Neuronal stem cell (in vitro differentiated cells): ENCODE data around the gene CAMTA1.

Experiments used
- DNase-seq: peaks from one replicate; pipeline ENCODE4 v3.0.0-alpha.2; 2013; ENCODE audit warnings: low spot score
- H2AFZ ChIP-seq: one replicate; pipeline ENCODE4 v1.6.1; 2013; ENCODE audit warnings: mild to moderate bottlenecking, low read length, inconsistent platforms
- H2AK5ac ChIP-seq: 2 replicates; pipeline ENCODE4 v1.6.1; 2013; ENCODE audit warnings: low read depth, mild to moderate bottlenecking, inconsistent platforms, low read length, moderate library complexity, mixed read lengths
- H2BK120ac ChIP-seq: 2 replicates; pipeline ENCODE4 v1.6.1; 2013; ENCODE audit warnings: low read depth, mild to moderate bottlenecking, inconsistent platforms, low read length, moderate library complexity, mixed read lengths
- H2BK12ac ChIP-seq: one replicate; pipeline ENCODE4 v1.6.1; 2013; ENCODE audit warnings: low read length, inconsistent platforms
- H2BK15ac ChIP-seq: 2 replicates; pipeline ENCODE4 v1.6.1; 2013; ENCODE audit warnings: mild to moderate bottlenecking, low read length, inconsistent platforms, mixed read lengths
- H2BK5ac ChIP-seq: one replicate; pipeline ENCODE4 v1.6.1; 2013; ENCODE audit warnings: inconsistent platforms, mild to moderate bottlenecking, low read length, moderate library complexity
- H3K14ac ChIP-seq: one replicate; pipeline ENCODE4 v1.6.1; 2013; ENCODE audit warnings: low read length, inconsistent platforms
- H3K18ac ChIP-seq: 2 replicates; pipeline ENCODE4 v1.6.1; 2013; ENCODE audit warnings: low read length, inconsistent platforms
- H3K23ac ChIP-seq: 2 replicates; pipeline ENCODE4 v1.6.1; 2013; ENCODE audit warnings: low read depth, mild to moderate bottlenecking, mixed read lengths, low read length, inconsistent platforms; ENCODE audit not compliant: poor library complexity
- H3K27ac ChIP-seq: replicated peaks from 3 replicates; pipeline ENCODE4 v1.5.1; 2013; ENCODE audit warnings: low read length, inconsistent platforms
- H3K27me3 ChIP-seq, 3 experiments: 2 replicates each; pipeline ENCODE4 v1.6.1; 2013; ENCODE audit warnings: low read length in 3 of 3, mild to moderate bottlenecking in 2 of 3, inconsistent platforms in 1 of 3, low read depth in 1 of 3, mixed read lengths in 1 of 3, moderate library complexity in 1 of 3; ENCODE audit not compliant: control insufficient read depth in 3 of 3, insufficient read depth in 3 of 3
- H3K36me3 ChIP-seq, 2 donors: replicated peaks in 1 of 2; 2 replicates each; pipeline ENCODE4 v1.6.1; 2013; ENCODE audit warnings: low read length in 2 of 2; ENCODE audit not compliant: control insufficient read depth in 2 of 2, insufficient read depth in 2 of 2
- H3K4ac ChIP-seq: 2 replicates; pipeline ENCODE4 v1.6.1; 2013; ENCODE audit warnings: inconsistent platforms, mild to moderate bottlenecking, low read length, moderate library complexity
- H3K4me1 ChIP-seq, 2 donors: 1 replicate in 1 of 2; 2 replicates in 1 of 2; pipeline ENCODE4 v1.6.1; 2013; ENCODE audit warnings: low read length in 2 of 2, low read depth in 1 of 2; ENCODE audit not compliant: control insufficient read depth in 2 of 2, insufficient read depth in 1 of 2
- H3K4me2 ChIP-seq: one replicate; pipeline ENCODE4 v1.6.1; 2013; ENCODE audit warnings: mild to moderate bottlenecking, low read length, inconsistent platforms; ENCODE audit not compliant: insufficient read depth, poor library complexity, severe bottlenecking
- H3K4me3 ChIP-seq, 2 donors: 2 replicates each; pipeline ENCODE4 v1.5.1; 2013; ENCODE audit warnings: low read length in 2 of 2, mild to moderate bottlenecking in 2 of 2, inconsistent platforms in 1 of 2, moderate library complexity in 1 of 2
- H3K79me1 ChIP-seq: one replicate; pipeline ENCODE4 v1.6.1; 2013; ENCODE audit warnings: low read depth, mild to moderate bottlenecking, inconsistent platforms, low read length, moderate library complexity
- H3K9ac ChIP-seq: one replicate; pipeline ENCODE4 v1.6.1; 2013; ENCODE audit warnings: mild to moderate bottlenecking, low read depth, low read length, inconsistent platforms; ENCODE audit not compliant: poor library complexity
- H3K9me3 ChIP-seq, 2 donors: replicated peaks in 1 of 2; 2 replicates each; pipeline versions ENCODE3 to v1.6.1; 2013; ENCODE audit warnings: low read length in 2 of 2, mild to moderate bottlenecking in 2 of 2, inconsistent platforms in 1 of 2, low read depth in 1 of 2, mixed read lengths in 1 of 2, moderate library complexity in 1 of 2; ENCODE audit not compliant: control insufficient read depth in 2 of 2, insufficient read depth in 1 of 2
- H4K8ac ChIP-seq: one replicate; pipeline ENCODE4 v1.6.1; 2013; ENCODE audit warnings: low read depth, mild to moderate bottlenecking, inconsistent platforms, low read length, moderate library complexity
- H4K91ac ChIP-seq: one replicate; pipeline ENCODE4 v1.6.1; 2013; ENCODE audit warnings: low read length, low read depth, mild to moderate bottlenecking, inconsistent platforms; ENCODE audit not compliant: poor library complexity
- WGBS, 2 donors: extraction: QIAGEN DNeasy Blood & Tissue Kit; methylation state at CpG; one replicate each; pipeline ENCODE4 v1.1.7; 2013; ENCODE audit warnings: missing lambda C conversion rate in 2 of 2, mixed read lengths in 1 of 2; ENCODE audit not compliant: insufficient read length in 2 of 2, insufficient replicate concordance in 1 of 2; ENCODE audit errors: extremely low coverage in 2 of 2; 5-methylcytosine and 5-hydroxymethylcytosine counted together

The CAMTA1 gene

GRCh38 chr1:6969106-6969505 lies 183.9 kb downstream of the CAMTA1 start:
- peak overlapping the region; percentile 5 for H2AK5ac ChIP-seq

GRCh38 chr1:6969762-6970161 lies 184.5 kb downstream of the CAMTA1 start:
- WGBS, 2 donors, result no CpG with 5 or more reads among the region's 2 CpGs
- no peak overlapping the region for H2BK5ac ChIP-seq

More at GRCh38 chr1:6969106-6969505, 183.9 kb downstream of the CAMTA1 start:
- Histone ChIP-seq H2BK12ac (no peak overlapping the region), H4K91ac (no peak overlapping the region), H3K9me3 (no peaks in the 10 kb centered on the region), H3K18ac (no peak overlapping the region), H3K14ac (no peak overlapping the region), H3K36me3 (no peaks in the 10 kb centered on the region), H4K8ac (no peak overlapping the region), H3K9ac (no peak overlapping the region), H3K23ac (no peak overlapping the region), H3K4me2 (no peak overlapping the region), H2BK120ac (no peak overlapping the region), H3K4me1 (peaks cover 0 to 11% of the 10 kb centered on the region in 2 donors), H3K4ac (no peak overlapping the region), H3K27me3 (peaks cover 0 to 53% (median 0%) of the 10 kb centered on the region in 3 experiments), H3K4me3 (no peak overlapping the region), H2BK15ac (no peak overlapping the region), H2BK5ac (no peak overlapping the region), H3K79me1 (no peaks in the 10 kb centered on the region), H3K27ac (no peak overlapping the region), H2AFZ (no peak overlapping the region)
- WGBS, 2 donors, result no CpG with 5 or more reads among the region's 13 CpGs
- no peak for DNase-seq

GRCh38 chr1:6970221-6970620 lies 185.0 kb downstream of the CAMTA1 start:
- H2BK15ac ChIP-seq, result peak overlapping the region; percentile 45
- H3K14ac ChIP-seq, result no peak overlapping the region
- H3K4me1 ChIP-seq, result peaks cover 0 to 12% of the 10 kb centered on the region in 2 donors
- H4K8ac ChIP-seq, result no peak overlapping the region
- H3K4me2 ChIP-seq, result no peak overlapping the region
- no peaks in the 10 kb centered on the region for H3K36me3 ChIP-seq
- no peaks in the 10 kb centered on the region for H3K79me1 ChIP-seq
- no peak overlapping the region for H2BK120ac ChIP-seq
- WGBS, 2 donors, result no CpG with 5 or more reads among the region's 11 CpGs
- peak overlapping the region; percentile 29 for H3K23ac ChIP-seq
- no peak overlapping the region for H3K27ac ChIP-seq
- H3K9ac ChIP-seq, result no peak overlapping the region
- peak overlapping the region; percentile 45 for H3K18ac ChIP-seq
- no peaks in the 10 kb centered on the region for H3K9me3 ChIP-seq
- no peak for DNase-seq
- no peak overlapping the region for H2BK5ac ChIP-seq
- no peak overlapping the region for H3K4me3 ChIP-seq
- no peak overlapping the region for H2AFZ ChIP-seq
- no peak overlapping the region for H2BK12ac ChIP-seq
- no peak overlapping the region for H4K91ac ChIP-seq
- H2AK5ac ChIP-seq, result no peak overlapping the region
- H3K27me3 ChIP-seq, result peaks cover 0 to 50% (median 0%) of the 10 kb centered on the region in 3 experiments
- H3K4ac ChIP-seq, result no peak overlapping the region

More at GRCh38 chr1:6969762-6970161, 184.5 kb downstream of the CAMTA1 start:
- H2BK120ac ChIP-seq, result no peak overlapping the region
- H3K4me1 ChIP-seq, result peaks cover 0 to 11% of the 10 kb centered on the region in 2 donors
- peaks cover 0 to 51% (median 0%) of the 10 kb centered on the region in 3 experiments for H3K27me3 ChIP-seq
- H3K36me3 ChIP-seq, result no peaks in the 10 kb centered on the region
- no peaks in the 10 kb centered on the region for H3K9me3 ChIP-seq
- H3K27ac ChIP-seq, result no peak overlapping the region
- no peak overlapping the region for H4K91ac ChIP-seq
- no peaks in the 10 kb centered on the region for H3K79me1 ChIP-seq
- H2BK15ac ChIP-seq, result no peak overlapping the region
- DNase-seq, result no peak
- H3K23ac ChIP-seq, result no peak overlapping the region
- no peak overlapping the region for H3K4ac ChIP-seq
- no peak overlapping the region for H3K14ac ChIP-seq
- no peak overlapping the region for H3K18ac ChIP-seq
- no peak overlapping the region for H3K9ac ChIP-seq
- no peak overlapping the region for H2BK12ac ChIP-seq
- H2AFZ ChIP-seq, result no peak overlapping the region
- H3K4me2 ChIP-seq, result no peak overlapping the region
- H3K4me3 ChIP-seq, result no peak overlapping the region
- no peak overlapping the region for H2AK5ac ChIP-seq
- H4K8ac ChIP-seq, result no peak overlapping the region

DNA sequence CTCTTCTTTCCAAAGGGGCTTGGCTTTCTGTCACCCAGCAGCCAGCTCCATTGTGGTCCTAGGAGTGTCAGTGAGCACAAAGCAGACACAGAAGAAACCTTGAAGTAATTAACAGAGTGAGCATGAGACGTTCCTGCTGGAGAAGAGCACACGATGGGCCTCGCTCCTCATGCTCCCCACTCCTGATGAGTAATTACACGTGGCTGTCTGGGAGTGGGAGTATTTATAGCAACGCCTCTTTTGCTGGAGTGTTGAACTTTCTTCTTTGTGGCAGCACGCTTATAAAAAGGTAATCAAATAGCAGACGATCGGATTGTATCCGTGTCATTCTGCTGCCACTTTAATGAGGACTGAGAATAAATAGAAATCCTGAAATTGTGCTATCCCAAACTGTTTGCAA lies 185.8 kb downstream of the CAMTA1 start:
- no peaks in the 10 kb centered on the region for H3K9me3 ChIP-seq
- no peak overlapping the region for H2AFZ ChIP-seq
- no peak for DNase-seq
- no peak overlapping the region for H3K4ac ChIP-seq
- no peak overlapping the region for H4K8ac ChIP-seq
- H2BK12ac ChIP-seq, result no peak overlapping the region
- H3K4me3 ChIP-seq, result no peak overlapping the region
- no peak overlapping the region for H3K27ac ChIP-seq
- H2BK15ac ChIP-seq, result no peak overlapping the region
- no peak overlapping the region for H2AK5ac ChIP-seq
- no peak overlapping the region for H2BK120ac ChIP-seq
- H3K79me1 ChIP-seq, result no peaks in the 10 kb centered on the region
- H3K27me3 ChIP-seq, result peaks cover 0 to 45% (median 0%) of the 10 kb centered on the region in 3 experiments
- no peaks in the 10 kb centered on the region for H3K36me3 ChIP-seq
- no peak overlapping the region for H3K18ac ChIP-seq
- no peak overlapping the region for H3K4me2 ChIP-seq
- H3K4me1 ChIP-seq, result peaks cover 0 to 16% of the 10 kb centered on the region in 2 donors
- H2BK5ac ChIP-seq, result no peak overlapping the region
- no peak overlapping the region for H3K9ac ChIP-seq
- WGBS, 2 donors, result no CpG with 5 or more reads among the region's 9 CpGs
- H4K91ac ChIP-seq, result no peak overlapping the region
- H3K23ac ChIP-seq, result no peak overlapping the region
- no peak overlapping the region for H3K14ac ChIP-seq
